Tibial nerve (tissue), 4 donors: ENCODE data around the gene IGFBP2. TPM values are rescaled to one million over a fixed set of nuclear protein-coding genes. Genes with fewer than 3 reads are reported as not detected.

ENCODE experiments used
- DNase-seq, 2 donors: peaks; one replicate each; pipeline ENCODE4 v3.0.0-alpha.2; 2019; ENCODE audit warnings: low spot score in 2 of 2
- H3K27ac ChIP-seq, 4 donors: fragments of 200-600 bp; sonication (generic) in 3 of 4; one replicate each; pipeline ENCODE4 v1.5.1; 2017 to 2019; ENCODE audit warnings: mild to moderate bottlenecking in 1 of 4
- H3K27me3 ChIP-seq, 2 donors: fragments of 200-600 bp; sonication (generic) in 1 of 2; one replicate each; pipeline versions ENCODE4 v1.5.1 to v1.6.0; 2017 to 2019
- H3K36me3 ChIP-seq, 3 donors: fragments of 200-600 bp; sonication (generic); one replicate each; pipeline ENCODE4 v1.5.1; 2018 to 2019
- H3K4me1 ChIP-seq, 4 donors: fragments of 200-600 bp; sonication (generic) in 3 of 4; one replicate each; pipeline ENCODE4 v1.5.1; 2017 to 2019
- H3K4me3 ChIP-seq, 4 donors: fragments of 200-600 bp; sonication (generic) in 3 of 4; one replicate each; pipeline ENCODE4 v1.5.1; 2017 to 2019; ENCODE audit warnings: mild to moderate bottlenecking in 1 of 4, moderate library complexity in 1 of 4
- H3K9me3 ChIP-seq, 4 donors: fragments of 200-600 bp; sonication (generic) in 3 of 4; one replicate each; pipeline ENCODE4 v1.5.1; 2017 to 2019
- CTCF ChIP-seq, 5 experiments: fragments of 200-600 bp in 3 of 5; fragments of 450-650 bp in 2 of 5; sonication (generic) in 3 of 5; IDR thresholded peaks; one replicate each; pipeline ENCODE4 v1.5.1; 2016 to 2019; ENCODE audit warnings: antibody characterized with exemption in 5 of 5, mild to moderate bottlenecking in 3 of 5, moderate library complexity in 2 of 5
- EP300 ChIP-seq, 2 donors: sonication (generic); formaldehyde crosslinking; IDR thresholded peaks; one replicate each; pipeline ENCODE4 v1.6.1; 2017; ENCODE audit warnings: antibody characterized with exemption in 2 of 2, mild to moderate bottlenecking in 1 of 2
- POLR2A ChIP-seq, 2 donors: fragments of 450-650 bp; IDR thresholded peaks; one replicate each; pipeline ENCODE4 v1.6.1; 2017; ENCODE audit warnings: antibody characterized with exemption in 2 of 2, mild to moderate bottlenecking in 2 of 2, moderate library complexity in 2 of 2
- WGBS, 2 donors: methylation state at CpG; one replicate each; pipeline ENCODE4 v1.1.5; 2018; 5-methylcytosine and 5-hydroxymethylcytosine counted together
- total RNA-seq, 4 donors: library from RNA; depleted of rRNA; stranded (reverse); fragments of >200 nt; gene quantifications; one replicate each; pipeline ENCODE4 v1.1.0, GENCODE V29; 2016

IGFBP2 gene
- total RNA-seq, 4 donors from 2014 or later, result 125 to 337 (median 157) TPM

- Histone ChIP-seq H3K9me3 (no peaks in the 10 kb centered on the region), H3K36me3 (peaks cover 0 to 79% (median 4%) of the 10 kb centered on the region in 3 donors), H3K4me3 (no peak overlapping the region), H3K27me3 (no peaks in the 10 kb centered on the region), H3K27ac (no peak overlapping the region), H3K4me1 (peaks cover 4 to 22% (median 6%) of the 10 kb centered on the region in 4 donors)
- no peak for DNase-seq
- 84% methylated on average over 9 of the region's 9 CpGs for WGBS, 2 donors
- TF ChIP-seq POLR2A (IDR thresholded peaks at IDR 0.05) (no peak), EP300 (IDR thresholded peaks at IDR 0.05) (no peak), CTCF (IDR thresholded peaks at IDR 0.05) (no peak)
Observed at GRCh38 chr2:216677439-216678097, 44.3 kb downstream of the IGFBP2 start.

- TF ChIP-seq EP300 (IDR thresholded peaks at IDR 0.05) (no peak), POLR2A (IDR thresholded peaks at IDR 0.05) (no peak), CTCF (IDR thresholded peaks at IDR 0.05) (no peak)
- H3K36me3 ChIP-seq, result peaks cover 0 to 79% (median 4%) of the 10 kb centered on the region in 3 donors
- H3K27ac ChIP-seq, result peak overlapping the region in 1 of 4 donors; percentile 23
- DNase-seq, result no peak
- no peaks in the 10 kb centered on the region for H3K27me3 ChIP-seq
- H3K4me3 ChIP-seq, result no peak overlapping the region
- WGBS, 2 donors, result 88 to 95% methylated on average over 12 of the region's 12 CpGs
- no peaks in the 10 kb centered on the region for H3K9me3 ChIP-seq
- peaks cover 4 to 27% (median 10%) of the 10 kb centered on the region in 4 donors for H3K4me1 ChIP-seq
Observed at GRCh38 chr2:216678098-216678465, 44.9 kb downstream of the IGFBP2 start.

GRCh38 chr2:216678813-216679657, 45.8 kb downstream of the IGFBP2 start:
- DNase-seq, result no peak

GRCh38 chr2:216679658-216680024, 46.4 kb downstream of the IGFBP2 start:
- TF ChIP-seq POLR2A (IDR thresholded peaks at IDR 0.05), result no peak
- no peak for TF ChIP-seq EP300 (IDR thresholded peaks at IDR 0.05)
- TF ChIP-seq CTCF (IDR thresholded peaks at IDR 0.05), result no peak
- H3K4me1 ChIP-seq, result peaks cover 4 to 43% (median 19%) of the 10 kb centered on the region in 4 donors
- no peak for DNase-seq

More at GRCh38 chr2:216678813-216679657, 45.8 kb downstream of the IGFBP2 start:
- H3K9me3 ChIP-seq, result no peaks in the 10 kb centered on the region
- peaks cover 4 to 37% (median 16%) of the 10 kb centered on the region in 4 donors for H3K4me1 ChIP-seq
- 75 to 80% methylated on average over 16 to 21 of the region's 21 CpGs for WGBS, 2 donors
- TF ChIP-seq EP300 (IDR thresholded peaks at IDR 0.05) (no peak), CTCF (IDR thresholded peaks at IDR 0.05) (no peak), POLR2A (IDR thresholded peaks at IDR 0.05) (no peak)
- no peaks in the 10 kb centered on the region for H3K27me3 ChIP-seq
- H3K27ac ChIP-seq, result peak overlapping the region in 2 of 4 donors; percentile 68 to 71
- no peak overlapping the region for H3K4me3 ChIP-seq
- H3K36me3 ChIP-seq, result peaks cover 0 to 72% (median 4%) of the 10 kb centered on the region in 3 donors

More at GRCh38 chr2:216679658-216680024, 46.4 kb downstream of the IGFBP2 start:
- Histone ChIP-seq H3K27me3 (no peaks in the 10 kb centered on the region), H3K36me3 (peaks cover 0 to 66% (median 4%) of the 10 kb centered on the region in 3 donors), H3K4me3 (no peak overlapping the region), H3K9me3 (no peaks in the 10 kb centered on the region), H3K27ac (peak overlapping the region in 2 of 4 donors; percentile 68 to 71)
- 54 to 62% methylated on average over 14 of the region's 14 CpGs for WGBS, 2 donors
